RWPE1 (cell line): ENCODE results near the gene ST14.

Experiments
- CTCF ChIA-PET: fragments of 350-600 bp; sonication (Branson Sonifier 250); formaldehyde crosslinking; extraction: SDS; loops from one replicate; lab custom pipeline; 2021; lab: Yijun Ruan, JAX
- POLR2A ChIA-PET: fragments of 400-600 bp; formaldehyde crosslinking; extraction: SDS; loops from one replicate; lab custom pipeline; 2020; ENCODE audit warnings: antibody characterized with exemption; ENCODE audit not compliant: low non-redundant PET; lab: Yijun Ruan, JAX
- DNase-seq: peaks from one replicate; pipeline ENCODE4 v3.0.0; 2012; ENCODE audit warnings: low spot score
- H3K27ac ChIP-seq: fragments of 450-650 bp; 2 replicates; pipeline ENCODE4 v1.5.1; 2017
- TF ChIP-seq, protein P1 (sequence below): fragments of 450-650 bp; conservative IDR thresholded peaks from 2 replicates; pipeline ENCODE4 v1.5.1; 2017; ENCODE audit warnings: low read depth, mild to moderate bottlenecking

Gene ST14

DNA sequence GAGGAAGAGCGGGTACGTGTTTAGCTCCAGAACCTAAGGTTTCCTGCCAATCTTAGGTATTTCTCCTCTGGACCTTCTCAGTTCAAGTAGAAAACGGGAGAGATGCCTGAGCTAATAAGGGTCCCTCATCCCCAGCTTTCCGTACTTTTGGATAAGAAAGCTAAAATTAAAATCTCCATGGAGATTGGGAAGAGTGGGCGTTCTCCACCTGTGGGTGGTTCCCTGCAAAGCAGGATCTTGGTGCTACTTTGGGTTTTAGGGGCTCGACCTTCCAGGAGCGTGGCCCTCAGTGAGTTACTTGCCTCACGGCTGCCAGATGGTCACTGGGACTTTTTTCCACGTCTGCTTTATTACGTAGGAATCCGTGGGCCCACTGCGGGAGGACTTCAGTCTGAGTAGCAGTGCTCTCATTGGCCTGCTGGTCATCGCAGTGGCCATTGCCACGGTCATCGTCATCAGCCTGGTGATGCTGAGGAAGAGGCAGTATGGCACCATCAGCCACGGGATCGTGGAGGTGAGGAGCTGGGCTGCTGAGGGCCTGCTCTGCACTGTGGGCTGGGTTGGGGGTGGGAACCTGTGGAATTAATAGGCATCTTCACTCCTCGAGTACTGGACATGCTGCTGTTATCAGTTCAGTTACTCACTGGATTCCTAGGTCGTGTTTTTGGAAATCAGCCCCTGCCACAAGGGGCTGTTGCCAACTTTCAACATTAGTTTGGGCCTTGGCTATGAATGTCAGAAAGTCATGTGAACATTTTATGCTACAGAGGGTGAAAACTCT, 17.8 kb upstream of the ST14 start:
- H3K27ac ChIP-seq = no peak overlapping the region
- POLR2A ChIA-PET = no interaction called here
- no peak for DNase-seq
- TF ChIP-seq, protein P1, sequence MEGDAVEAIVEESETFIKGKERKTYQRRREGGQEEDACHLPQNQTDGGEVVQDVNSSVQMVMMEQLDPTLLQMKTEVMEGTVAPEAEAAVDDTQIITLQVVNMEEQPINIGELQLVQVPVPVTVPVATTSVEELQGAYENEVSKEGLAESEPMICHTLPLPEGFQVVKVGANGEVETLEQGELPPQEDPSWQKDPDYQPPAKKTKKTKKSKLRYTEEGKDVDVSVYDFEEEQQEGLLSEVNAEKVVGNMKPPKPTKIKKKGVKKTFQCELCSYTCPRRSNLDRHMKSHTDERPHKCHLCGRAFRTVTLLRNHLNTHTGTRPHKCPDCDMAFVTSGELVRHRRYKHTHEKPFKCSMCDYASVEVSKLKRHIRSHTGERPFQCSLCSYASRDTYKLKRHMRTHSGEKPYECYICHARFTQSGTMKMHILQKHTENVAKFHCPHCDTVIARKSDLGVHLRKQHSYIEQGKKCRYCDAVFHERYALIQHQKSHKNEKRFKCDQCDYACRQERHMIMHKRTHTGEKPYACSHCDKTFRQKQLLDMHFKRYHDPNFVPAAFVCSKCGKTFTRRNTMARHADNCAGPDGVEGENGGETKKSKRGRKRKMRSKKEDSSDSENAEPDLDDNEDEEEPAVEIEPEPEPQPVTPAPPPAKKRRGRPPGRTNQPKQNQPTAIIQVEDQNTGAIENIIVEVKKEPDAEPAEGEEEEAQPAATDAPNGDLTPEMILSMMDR = no peak
- CTCF ChIA-PET = interaction anchor here (1.3 kb wide), 1 partner anchor 218 kb away, joined by 4 read pairs; no protein-coding TSS in a partner anchor

GRCh38 chr11:130144141-130144540, 15.4 kb upstream of the ST14 start:
- H3K27ac ChIP-seq = no peak overlapping the region
- no peak for DNase-seq
- TF ChIP-seq, protein P1 = no peak
- POLR2A ChIA-PET = no interaction called here
- CTCF ChIA-PET = interaction anchor here (0.6 kb wide), 1 partner anchor 103 kb away, joined by 3 read pairs; no protein-coding TSS in a partner anchor

GRCh38 chr11:130144861-130145281, 14.7 kb upstream of the ST14 start:
- DNase-seq = no peak
- ChIA-PET POLR2A (no interaction called here), CTCF (interaction anchor here (0.5 to 1.8 kb wide), 5 partner anchors 10 to 203 kb away, joined by 3 to 14 read pairs (median 5); partner anchors contain the start of gene ST14)
- no peak overlapping the region for H3K27ac ChIP-seq
- TF ChIP-seq, protein P1 = no peak

DNA sequence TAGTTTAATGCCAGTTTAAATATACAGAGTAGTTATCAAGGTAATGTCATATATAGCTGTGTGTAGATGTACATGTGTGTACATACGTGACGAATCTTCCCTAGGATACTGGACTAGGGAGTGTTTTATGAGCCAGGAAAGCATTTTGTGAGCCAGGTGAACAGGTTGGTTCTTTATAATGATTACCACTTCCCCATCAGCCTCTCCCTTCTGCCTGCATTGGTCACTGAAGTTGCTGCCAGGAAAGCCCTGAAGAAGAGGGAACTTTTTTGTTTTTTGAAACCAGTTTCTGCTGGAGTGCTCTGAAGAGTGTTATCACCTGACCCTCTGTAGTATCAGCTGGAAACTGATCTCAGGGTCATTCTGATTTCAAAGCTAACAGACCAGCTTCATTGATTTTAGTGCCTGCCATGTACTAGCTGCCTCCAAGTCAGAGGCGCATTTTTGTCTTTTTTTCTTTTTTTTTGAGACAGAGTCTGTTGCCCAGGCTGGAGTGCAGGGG, 14.2 kb upstream of the ST14 start:
- ChIA-PET POLR2A (no interaction called here), CTCF (interaction anchor here (0.5 to 1.8 kb wide), 11 partner anchors 9 to 222 kb away, joined by 3 to 14 read pairs (median 8); partner anchors contain the start of gene ST14)
- TF ChIP-seq, protein P1 = no peak
- peak overlapping the region; percentile 49; the same call in 1 of the 2 replicates for H3K27ac ChIP-seq
- DNase-seq = no peak

DNA sequence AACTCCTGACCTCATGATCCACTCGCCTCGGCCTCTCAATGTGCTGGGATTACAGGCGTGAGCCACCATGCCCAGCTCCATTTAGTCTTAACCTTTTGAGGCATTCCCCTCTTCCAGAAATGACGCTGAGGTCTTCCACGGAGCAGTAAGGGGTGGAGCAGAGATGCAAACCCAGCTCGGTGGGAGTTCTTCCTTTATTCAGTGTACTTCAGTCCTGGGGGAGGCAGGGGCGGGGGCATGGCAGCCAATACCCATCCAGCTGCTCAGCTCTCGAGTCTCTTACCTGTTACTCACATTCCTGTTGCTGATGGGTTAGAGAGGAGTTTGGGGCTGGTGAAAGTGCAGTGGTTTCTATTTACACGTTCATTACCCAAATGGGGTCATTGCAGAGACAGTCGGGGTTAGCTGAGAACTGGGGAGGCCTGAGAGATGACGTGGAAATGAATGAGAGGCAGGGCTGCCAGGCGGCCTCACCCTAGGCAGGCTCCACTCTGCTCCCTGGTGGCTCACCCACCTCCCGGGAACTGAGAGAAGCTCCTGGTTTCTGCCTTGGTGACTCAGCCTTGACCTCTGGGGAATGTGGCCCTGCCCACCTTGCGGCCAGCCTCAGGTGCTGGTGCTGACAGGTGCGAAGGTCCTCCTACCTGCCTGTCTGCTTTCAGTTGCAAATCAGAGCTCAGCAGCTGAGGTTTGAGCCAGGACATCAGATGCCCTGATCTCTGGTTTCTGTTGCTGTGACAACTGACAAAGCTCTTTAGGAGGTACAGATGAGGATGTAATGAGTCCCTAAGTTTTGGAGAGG, 13.4 kb upstream of the ST14 start:
- TF ChIP-seq, protein P1 = no peak
- POLR2A ChIA-PET = interaction anchor here (0.6 to 1.2 kb wide), 3 partner anchors 14 to 142 kb away, joined by 3 to 10 read pairs (median 5); partner anchors contain the start of gene ST14
- peak overlapping the region; percentile 49 for H3K27ac ChIP-seq
- CTCF ChIA-PET = interaction anchor here (0.5 to 1.8 kb wide), 20 partner anchors 8 to 290 kb away, joined by 3 to 14 read pairs (median 4); partner anchors contain the start of gene ST14
- peak; percentile 93 for DNase-seq
